Left ventricle myocardium inferior (tissue), 1 donor: ENCODE results near the gene MAGEA11. TPM values are rescaled to one million over a fixed set of nuclear protein-coding genes. Genes with fewer than 3 reads are reported as not detected.

Experiments
- DNase-seq: peaks from one replicate; pipeline ENCODE4 v3.0.0-alpha.2; 2020
- H3K27ac ChIP-seq: fragments of 200-600 bp; replicated peaks from 2 replicates; pipeline ENCODE4 v1.8.0; 2021
- H3K27me3 ChIP-seq: fragments of 200-600 bp; 2 replicates; pipeline ENCODE4 v1.8.0; 2021; ENCODE audit warnings: low read depth
- H3K36me3 ChIP-seq: fragments of 200-600 bp; 2 replicates; pipeline ENCODE4 v1.8.0; 2021
- H3K4me1 ChIP-seq: fragments of 200-600 bp; 2 replicates; pipeline ENCODE4 v1.8.0; 2021
- H3K4me3 ChIP-seq: fragments of 200-600 bp; 2 replicates; pipeline ENCODE4 v1.8.0; 2021; ENCODE audit warnings: mild to moderate bottlenecking, moderate library complexity
- H3K9me3 ChIP-seq: fragments of 200-600 bp; replicated peaks from 2 replicates; pipeline ENCODE4 v1.8.0; 2021
- intact Hi-C: fragments of 100-400 bp; cut with micrococcal nuclease; formaldehyde crosslinking; loops from one replicate; pipeline ENCODE4 v1.11.0; 2022
- total RNA-seq: library from RNA; stranded (reverse); fragmentation: NEBNext Ultra II Directional; extraction: Animal tissue kit (Norgen Biotek cat#: 25700); gene quantifications from one replicate; pipeline ENCODE4 v1.2.1, GENCODE V29; 2021
- TF ChIP-seq, protein P1 (sequence below): fragments of 200-600 bp; IDR thresholded peaks from 2 replicates; pipeline ENCODE4 v1.8.0; 2021; ENCODE audit warnings: antibody characterized with exemption, mild to moderate bottlenecking, borderline replicate concordance
- donor health status: DM: no; HTN: yes; CAD: no; lungs with severe emphysema.

MAGEA11 gene
- total RNA-seq, 1 donor from 2014 or later: not detected

DNA sequence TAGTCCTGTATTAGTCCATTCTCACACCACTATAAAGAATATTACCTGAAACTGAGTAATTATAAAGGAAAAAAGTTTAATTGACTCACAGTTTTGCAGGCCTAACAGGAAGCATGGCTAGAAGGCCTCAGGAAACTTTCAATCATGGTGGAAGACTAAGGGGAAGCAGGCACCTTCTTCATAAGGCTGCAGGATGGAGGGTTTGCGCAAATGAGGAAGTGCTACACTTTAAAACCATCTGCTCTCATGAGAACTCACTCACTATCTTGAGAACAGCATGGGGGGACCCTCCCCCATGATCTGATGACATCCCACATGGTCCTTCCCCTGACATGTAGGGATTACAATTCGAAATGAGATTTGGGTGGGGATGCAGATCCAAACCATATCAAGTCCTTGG lies 12.1 kb upstream of the MAGEA11 start:
- DNase-seq: no peak
- TF ChIP-seq, protein P1, sequence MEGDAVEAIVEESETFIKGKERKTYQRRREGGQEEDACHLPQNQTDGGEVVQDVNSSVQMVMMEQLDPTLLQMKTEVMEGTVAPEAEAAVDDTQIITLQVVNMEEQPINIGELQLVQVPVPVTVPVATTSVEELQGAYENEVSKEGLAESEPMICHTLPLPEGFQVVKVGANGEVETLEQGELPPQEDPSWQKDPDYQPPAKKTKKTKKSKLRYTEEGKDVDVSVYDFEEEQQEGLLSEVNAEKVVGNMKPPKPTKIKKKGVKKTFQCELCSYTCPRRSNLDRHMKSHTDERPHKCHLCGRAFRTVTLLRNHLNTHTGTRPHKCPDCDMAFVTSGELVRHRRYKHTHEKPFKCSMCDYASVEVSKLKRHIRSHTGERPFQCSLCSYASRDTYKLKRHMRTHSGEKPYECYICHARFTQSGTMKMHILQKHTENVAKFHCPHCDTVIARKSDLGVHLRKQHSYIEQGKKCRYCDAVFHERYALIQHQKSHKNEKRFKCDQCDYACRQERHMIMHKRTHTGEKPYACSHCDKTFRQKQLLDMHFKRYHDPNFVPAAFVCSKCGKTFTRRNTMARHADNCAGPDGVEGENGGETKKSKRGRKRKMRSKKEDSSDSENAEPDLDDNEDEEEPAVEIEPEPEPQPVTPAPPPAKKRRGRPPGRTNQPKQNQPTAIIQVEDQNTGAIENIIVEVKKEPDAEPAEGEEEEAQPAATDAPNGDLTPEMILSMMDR: no peak
- Histone ChIP-seq H3K4me3 (no peak overlapping the region), H3K4me1 (no peaks in the 10 kb centered on the region), H3K36me3 (no peaks in the 10 kb centered on the region), H3K27ac (no peak overlapping the region), H3K9me3 (no peaks in the 10 kb centered on the region), H3K27me3 (no peaks in the 10 kb centered on the region)
- intact Hi-C loops: no loop called here

DNA sequence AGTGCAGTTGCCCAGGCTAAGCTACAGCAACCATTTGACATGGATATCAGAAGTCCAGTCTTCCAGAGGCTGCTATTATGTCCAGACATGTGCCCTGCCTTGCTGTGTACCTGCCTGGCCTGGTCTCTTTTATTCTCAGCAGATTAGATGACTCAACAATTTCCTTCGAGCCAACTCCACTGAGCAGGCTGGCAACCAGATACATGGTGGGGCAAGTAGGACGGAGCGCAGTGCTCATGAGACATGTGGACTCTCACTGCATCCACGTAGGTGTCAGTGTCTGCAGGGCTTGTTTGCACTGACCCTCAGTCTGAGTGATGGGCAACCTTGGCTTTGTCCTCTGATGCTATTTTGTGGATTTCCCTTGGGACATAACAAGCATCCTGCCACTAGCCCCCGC lies 7.2 kb upstream of the MAGEA11 start:
- no peak for DNase-seq
- Histone ChIP-seq H3K4me1 (no peaks in the 10 kb centered on the region), H3K27me3 (no peaks in the 10 kb centered on the region), H3K36me3 (no peaks in the 10 kb centered on the region), H3K9me3 (no peaks in the 10 kb centered on the region), H3K27ac (no peak overlapping the region), H3K4me3 (no peak overlapping the region)
- intact Hi-C loops: no loop called here
- TF ChIP-seq, protein P1: no peak

DNA sequence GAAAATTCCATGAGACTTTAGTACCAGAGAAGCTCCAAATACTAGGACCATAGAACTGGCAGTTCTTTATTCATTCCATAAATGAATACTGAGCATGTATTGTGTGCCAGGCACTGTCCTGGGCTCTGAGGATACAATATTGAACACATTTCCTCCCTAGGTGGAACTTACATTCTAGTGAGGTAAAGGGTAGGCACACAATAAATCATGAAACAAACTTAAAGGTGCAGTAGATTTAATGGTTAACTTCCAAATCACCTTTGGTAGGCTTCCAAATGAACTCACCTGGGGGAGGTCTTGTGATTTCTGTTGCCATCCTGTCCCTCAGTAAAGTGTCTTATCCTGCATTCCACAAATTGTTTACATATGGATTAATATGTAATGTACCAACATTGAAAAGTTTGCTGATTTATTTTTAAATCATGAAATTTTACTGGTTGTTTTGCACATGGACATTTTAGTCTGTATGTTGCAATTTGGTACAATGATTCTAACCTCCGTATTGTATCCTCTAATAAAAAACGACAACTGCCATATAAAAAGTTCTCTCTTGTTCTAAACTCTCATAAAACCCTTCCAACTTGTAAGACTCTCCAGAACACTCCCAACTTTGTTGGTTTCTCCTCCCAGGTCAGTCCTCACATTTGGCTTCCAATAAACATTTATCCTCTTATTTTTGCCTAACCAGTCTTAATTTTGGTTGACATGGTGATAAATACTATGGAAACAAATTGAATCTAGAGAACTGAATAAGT lies 4.5 kb upstream of the MAGEA11 start:
- no peak for DNase-seq
- Histone ChIP-seq H3K4me1 (no peaks in the 10 kb centered on the region), H3K27ac (no peak overlapping the region), H3K27me3 (no peaks in the 10 kb centered on the region), H3K4me3 (no peak overlapping the region), H3K9me3 (no peaks in the 10 kb centered on the region), H3K36me3 (no peaks in the 10 kb centered on the region)
- intact Hi-C loops: no loop called here
- TF ChIP-seq, protein P1: no peak

DNA sequence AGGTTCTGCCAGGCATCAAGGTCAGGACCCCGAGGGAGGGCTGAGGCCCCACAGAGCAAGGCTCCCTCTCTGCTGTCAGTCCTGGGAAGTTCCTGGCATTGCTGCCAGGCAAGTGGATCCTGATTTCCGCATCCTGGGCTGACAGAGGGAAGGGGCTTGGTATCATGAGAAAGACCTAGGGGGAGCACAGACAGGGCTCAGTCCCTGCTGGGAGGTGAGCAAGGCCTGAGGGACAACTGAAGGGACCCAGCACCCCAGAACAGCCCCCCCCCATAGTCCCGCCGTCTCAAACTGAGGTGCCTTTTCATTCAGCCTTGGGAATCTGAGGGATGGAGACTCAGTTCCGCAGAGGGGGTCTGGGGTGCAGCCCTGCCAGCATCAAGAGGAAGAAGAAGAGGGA lies 971 bp downstream of the MAGEA11 start:
- Histone ChIP-seq H3K36me3 (no peaks in the 10 kb centered on the region), H3K27me3 (no peaks in the 10 kb centered on the region), H3K9me3 (no peaks in the 10 kb centered on the region), H3K27ac (no peak overlapping the region), H3K4me3 (no peak overlapping the region), H3K4me1 (no peaks in the 10 kb centered on the region)
- DNase-seq: no peak
- intact Hi-C loops: no loop called here
- TF ChIP-seq, protein P1: no peak

DNA sequence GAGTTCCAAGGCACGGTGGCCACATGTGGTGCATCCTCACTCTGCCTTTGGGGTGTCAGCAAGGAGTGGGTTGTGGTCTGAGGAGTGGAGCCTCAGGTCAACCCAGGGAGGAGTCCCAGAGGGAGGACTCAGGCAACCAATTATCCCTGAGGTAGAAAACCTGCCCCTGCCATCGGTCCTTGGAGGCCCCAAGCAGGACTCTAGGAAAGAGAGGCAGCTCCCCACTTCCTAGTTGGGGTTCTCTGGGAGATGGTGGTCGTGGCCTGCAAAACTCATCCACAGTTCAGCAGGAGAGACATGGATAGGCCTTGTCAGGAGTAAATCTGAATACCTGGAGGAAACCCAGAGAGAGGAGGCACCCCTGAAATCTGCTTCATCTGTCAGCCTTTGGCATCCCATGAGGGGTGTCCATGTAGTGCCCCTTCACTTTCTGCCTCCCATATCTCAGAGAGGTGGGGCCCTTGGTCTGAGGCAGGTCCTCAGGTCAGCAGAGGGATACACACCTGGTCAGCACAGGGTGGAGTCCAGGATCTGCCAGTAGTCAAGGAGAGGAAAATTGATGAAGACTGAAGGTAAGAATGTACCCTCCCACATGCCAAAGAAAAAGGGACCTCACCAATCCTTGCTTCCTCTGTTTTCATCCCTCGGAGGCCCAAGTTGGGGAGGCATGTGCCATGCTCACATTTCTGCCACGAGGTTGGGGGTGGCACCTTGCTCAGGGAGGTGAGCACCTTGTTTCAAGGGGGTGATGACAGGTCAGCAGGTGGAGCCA lies 1.6 kb downstream of the MAGEA11 start:
- Histone ChIP-seq H3K27ac (no peak overlapping the region), H3K4me3 (no peak overlapping the region), H3K36me3 (no peaks in the 10 kb centered on the region), H3K27me3 (no peaks in the 10 kb centered on the region), H3K9me3 (no peaks in the 10 kb centered on the region), H3K4me1 (no peaks in the 10 kb centered on the region)
- no peak for DNase-seq
- TF ChIP-seq, protein P1: no peak
- intact Hi-C loops: no loop called here
